Measurements from ENCODE around the gene CHD2.

CHD2 gene

DNA sequence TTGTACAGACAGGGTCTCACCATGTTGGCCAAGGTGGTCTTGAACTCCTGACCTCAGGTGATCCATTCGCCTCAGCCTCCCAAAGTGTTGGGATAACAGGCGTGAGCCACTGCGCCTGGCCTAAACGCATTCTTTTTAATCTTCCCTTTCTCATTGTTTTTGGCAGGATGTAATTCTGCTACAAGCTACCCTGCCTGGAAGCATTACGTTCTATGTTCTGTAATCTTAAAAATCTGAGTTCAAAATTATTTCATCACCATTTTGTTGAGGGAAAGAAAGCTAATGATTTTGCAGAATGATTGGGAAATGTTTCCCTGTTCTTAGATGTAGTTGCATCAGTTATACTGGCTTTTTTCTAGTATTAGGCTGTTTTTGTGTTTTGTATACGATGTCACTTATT lies 117.4 kb downstream of the CHD2 start:
- Histone ChIP-seq H3F3A (ENCODE audit: insufficient read depth, low read length) (no peaks in the 10 kb centered on the region), H3K4me3 (ENCODE audit: low read depth, low read length, poor library complexity, severe bottlenecking) (no peak overlapping the region), H3K27ac (ENCODE audit: low read depth, low read length, poor library complexity, severe bottlenecking) (no peak overlapping the region), H3K79me2 (ENCODE audit: insufficient read depth, low read length) (no peaks in the 10 kb centered on the region), H3K27me3 (ENCODE audit: insufficient read depth, low read length) (no peaks in the 10 kb centered on the region), H3K9me2 (ENCODE audit: low read depth, low read length) (no peaks in the 10 kb centered on the region), H3K36me3 (ENCODE audit: insufficient read depth, low read length) (peaks cover 98% of the 10 kb centered on the region), H4K20me1 (ENCODE audit: insufficient read depth, low read length) (no peaks in the 10 kb centered on the region), H3K9ac (ENCODE audit: low read length) (no peak overlapping the region), H3K4me1 (ENCODE audit: insufficient read depth, low read length, severe bottlenecking) (no peaks in the 10 kb centered on the region), H3K9me3 (ENCODE audit: low read length) (no peaks in the 10 kb centered on the region), H2AFZ (ENCODE audit: low read length) (no peak overlapping the region), H3K4me2 (ENCODE audit: low read length) (no peak overlapping the region)
- TF ChIP-seq EZH2 (IDR thresholded peaks at IDR 0.05; ENCODE audit: borderline replicate concordance, low read length): no peak
- TF ChIP-seq, protein P1, sequence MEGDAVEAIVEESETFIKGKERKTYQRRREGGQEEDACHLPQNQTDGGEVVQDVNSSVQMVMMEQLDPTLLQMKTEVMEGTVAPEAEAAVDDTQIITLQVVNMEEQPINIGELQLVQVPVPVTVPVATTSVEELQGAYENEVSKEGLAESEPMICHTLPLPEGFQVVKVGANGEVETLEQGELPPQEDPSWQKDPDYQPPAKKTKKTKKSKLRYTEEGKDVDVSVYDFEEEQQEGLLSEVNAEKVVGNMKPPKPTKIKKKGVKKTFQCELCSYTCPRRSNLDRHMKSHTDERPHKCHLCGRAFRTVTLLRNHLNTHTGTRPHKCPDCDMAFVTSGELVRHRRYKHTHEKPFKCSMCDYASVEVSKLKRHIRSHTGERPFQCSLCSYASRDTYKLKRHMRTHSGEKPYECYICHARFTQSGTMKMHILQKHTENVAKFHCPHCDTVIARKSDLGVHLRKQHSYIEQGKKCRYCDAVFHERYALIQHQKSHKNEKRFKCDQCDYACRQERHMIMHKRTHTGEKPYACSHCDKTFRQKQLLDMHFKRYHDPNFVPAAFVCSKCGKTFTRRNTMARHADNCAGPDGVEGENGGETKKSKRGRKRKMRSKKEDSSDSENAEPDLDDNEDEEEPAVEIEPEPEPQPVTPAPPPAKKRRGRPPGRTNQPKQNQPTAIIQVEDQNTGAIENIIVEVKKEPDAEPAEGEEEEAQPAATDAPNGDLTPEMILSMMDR (IDR thresholded peaks at IDR 0.05; ENCODE audit: low read length): no peak

DNA sequence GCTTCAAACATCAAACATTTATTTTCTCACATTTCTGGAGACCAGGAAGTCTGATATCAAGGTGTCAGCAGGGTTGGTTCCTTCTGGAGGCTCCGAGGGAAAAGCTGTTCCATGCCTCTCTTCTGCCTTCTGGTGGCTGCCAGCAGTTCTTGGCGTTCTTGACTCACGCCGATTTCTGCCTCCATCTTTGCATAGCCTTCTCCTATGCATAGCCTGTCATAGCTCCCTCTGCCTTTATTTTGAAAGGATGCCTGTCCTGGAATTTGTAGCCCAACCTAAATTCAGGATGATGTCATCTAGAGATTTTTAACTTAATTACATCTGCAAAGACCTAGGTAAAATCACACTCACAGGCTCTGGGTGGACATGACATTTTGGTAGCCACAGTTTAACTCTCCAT lies 118.5 kb downstream of the CHD2 start:
- no peaks in the 10 kb centered on the region for H4K20me1 ChIP-seq (ENCODE audit: insufficient read depth, low read length)
- no peaks in the 10 kb centered on the region for H3K4me1 ChIP-seq (ENCODE audit: insufficient read depth, low read length, severe bottlenecking)
- H3F3A ChIP-seq (ENCODE audit: insufficient read depth, low read length): no peaks in the 10 kb centered on the region
- H3K4me3 ChIP-seq (ENCODE audit: low read depth, low read length, poor library complexity, severe bottlenecking): no peak overlapping the region
- peaks cover 98% of the 10 kb centered on the region for H3K36me3 ChIP-seq (ENCODE audit: insufficient read depth, low read length)
- H3K27me3 ChIP-seq (ENCODE audit: insufficient read depth, low read length): no peaks in the 10 kb centered on the region
- no peak overlapping the region for H3K4me2 ChIP-seq (ENCODE audit: low read length)
- H2AFZ ChIP-seq (ENCODE audit: low read length): no peak overlapping the region
- no peaks in the 10 kb centered on the region for H3K79me2 ChIP-seq (ENCODE audit: insufficient read depth, low read length)
- no peaks in the 10 kb centered on the region for H3K9me3 ChIP-seq (ENCODE audit: low read length)
- no peaks in the 10 kb centered on the region for H3K9me2 ChIP-seq (ENCODE audit: low read depth, low read length)
- no peak overlapping the region for H3K27ac ChIP-seq (ENCODE audit: low read depth, low read length, poor library complexity, severe bottlenecking)
- no peak overlapping the region for H3K9ac ChIP-seq (ENCODE audit: low read length)
- no peak for TF ChIP-seq EZH2 (IDR thresholded peaks at IDR 0.05; ENCODE audit: borderline replicate concordance, low read length)
- TF ChIP-seq, protein P1 (IDR thresholded peaks at IDR 0.05; ENCODE audit: low read length): 0 out of 2 replicates have a peak, but pooled peaks have one; percentile 6

DNA sequence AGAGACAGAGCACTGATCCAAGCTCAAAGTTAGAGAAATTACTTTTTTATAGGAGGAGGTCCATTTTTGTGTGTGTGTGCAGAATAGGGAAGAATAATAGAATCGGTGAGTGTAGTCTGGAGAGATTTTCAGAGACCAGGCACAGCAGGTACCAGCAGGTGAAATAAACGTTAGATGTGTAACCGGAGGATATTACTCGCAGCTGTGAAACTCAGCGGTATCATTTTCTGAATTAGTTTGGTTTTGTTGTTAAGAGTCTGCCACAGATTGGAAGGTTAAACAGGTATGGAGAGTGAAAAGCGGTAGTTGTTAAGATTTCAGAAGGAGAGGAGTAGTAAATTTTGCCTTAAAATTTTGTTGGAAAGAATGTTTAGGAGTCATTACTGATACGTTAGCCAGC lies 119.0 kb downstream of the CHD2 start:
- Histone ChIP-seq H3F3A (ENCODE audit: insufficient read depth, low read length) (no peaks in the 10 kb centered on the region), H3K79me2 (ENCODE audit: insufficient read depth, low read length) (no peaks in the 10 kb centered on the region)

More for the DNA sequence above, 119.0 kb downstream of the CHD2 start:
- Histone ChIP-seq H3K36me3 (ENCODE audit: insufficient read depth, low read length) (peaks cover 98% of the 10 kb centered on the region), H3K4me2 (ENCODE audit: low read length) (no peak overlapping the region), H3K4me3 (ENCODE audit: low read depth, low read length, poor library complexity, severe bottlenecking) (no peak overlapping the region), H3K4me1 (ENCODE audit: insufficient read depth, low read length, severe bottlenecking) (no peaks in the 10 kb centered on the region), H4K20me1 (ENCODE audit: insufficient read depth, low read length) (no peaks in the 10 kb centered on the region), H3K27me3 (ENCODE audit: insufficient read depth, low read length) (no peaks in the 10 kb centered on the region), H3K9me2 (ENCODE audit: low read depth, low read length) (no peaks in the 10 kb centered on the region), H3K9me3 (ENCODE audit: low read length) (no peaks in the 10 kb centered on the region), H3K9ac (ENCODE audit: low read length) (no peak overlapping the region), H3K27ac (ENCODE audit: low read depth, low read length, poor library complexity, severe bottlenecking) (no peak overlapping the region), H2AFZ (ENCODE audit: low read length) (no peak overlapping the region)
- no peak for TF ChIP-seq EZH2 (IDR thresholded peaks at IDR 0.05; ENCODE audit: borderline replicate concordance, low read length)
- TF ChIP-seq, protein P1 (IDR thresholded peaks at IDR 0.05; ENCODE audit: low read length): no peak

Data from OCI-LY1 (cell line).